Measurements from ENCODE around the gene MBLAC2. TPM values are rescaled to one million over a fixed set of nuclear protein-coding genes. Genes with fewer than 3 reads are reported as not detected.

The MBLAC2 gene
- total RNA-seq, 4 donors from 2014 or later = 2.2 to 5.6 (median 4.6) TPM

DNA sequence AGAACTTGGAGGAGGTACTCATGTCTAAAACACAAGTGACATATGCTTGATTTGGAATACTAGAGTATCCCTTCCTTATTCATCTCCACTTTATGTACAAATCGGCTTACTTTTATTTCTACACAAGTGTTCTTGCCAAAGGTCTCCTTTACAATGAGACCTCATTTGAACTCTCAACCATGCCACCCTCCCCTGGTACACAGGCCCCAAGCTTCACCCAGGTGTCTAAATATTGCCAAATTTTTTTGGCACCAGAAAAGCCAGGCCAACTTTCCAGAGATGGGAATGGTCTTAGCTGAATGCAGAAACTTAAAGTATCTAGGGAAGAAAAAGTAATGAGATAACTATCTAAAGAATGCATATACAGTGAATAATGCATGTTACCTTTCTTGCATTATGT, 35.9 kb upstream of the MBLAC2 start:
- intact Hi-C loops (cut with DNase I) = loop anchor here (5.0 kb wide), 1 partner anchor 33 kb away; no protein-coding TSS in a partner anchor
- Histone ChIP-seq H3K27ac (replicated peaks in 1 of 4) (no peak overlapping the region), H3K27me3 (no peaks in the 10 kb centered on the region), H3K4me1 (no peaks in the 10 kb centered on the region), H3K36me3 (no peaks in the 10 kb centered on the region), H3K9me3 (no peaks in the 10 kb centered on the region), H3K4me3 (no peak overlapping the region)
- 100% methylated on average over 1 of the region's 1 CpG for WGBS
- TF ChIP-seq POLR2AphosphoS5 (IDR thresholded peaks at IDR 0.05) (no peak), EP300 (IDR thresholded peaks at IDR 0.05) (no peak), POLR2A (IDR thresholded peaks at IDR 0.05; ENCODE audit: low read depth) (no peak)
- TF ChIP-seq, protein P1, sequence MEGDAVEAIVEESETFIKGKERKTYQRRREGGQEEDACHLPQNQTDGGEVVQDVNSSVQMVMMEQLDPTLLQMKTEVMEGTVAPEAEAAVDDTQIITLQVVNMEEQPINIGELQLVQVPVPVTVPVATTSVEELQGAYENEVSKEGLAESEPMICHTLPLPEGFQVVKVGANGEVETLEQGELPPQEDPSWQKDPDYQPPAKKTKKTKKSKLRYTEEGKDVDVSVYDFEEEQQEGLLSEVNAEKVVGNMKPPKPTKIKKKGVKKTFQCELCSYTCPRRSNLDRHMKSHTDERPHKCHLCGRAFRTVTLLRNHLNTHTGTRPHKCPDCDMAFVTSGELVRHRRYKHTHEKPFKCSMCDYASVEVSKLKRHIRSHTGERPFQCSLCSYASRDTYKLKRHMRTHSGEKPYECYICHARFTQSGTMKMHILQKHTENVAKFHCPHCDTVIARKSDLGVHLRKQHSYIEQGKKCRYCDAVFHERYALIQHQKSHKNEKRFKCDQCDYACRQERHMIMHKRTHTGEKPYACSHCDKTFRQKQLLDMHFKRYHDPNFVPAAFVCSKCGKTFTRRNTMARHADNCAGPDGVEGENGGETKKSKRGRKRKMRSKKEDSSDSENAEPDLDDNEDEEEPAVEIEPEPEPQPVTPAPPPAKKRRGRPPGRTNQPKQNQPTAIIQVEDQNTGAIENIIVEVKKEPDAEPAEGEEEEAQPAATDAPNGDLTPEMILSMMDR (IDR thresholded peaks at IDR 0.05) = no peak
- DNase-seq (ENCODE audit: extremely low spot score) = no peak

DNA sequence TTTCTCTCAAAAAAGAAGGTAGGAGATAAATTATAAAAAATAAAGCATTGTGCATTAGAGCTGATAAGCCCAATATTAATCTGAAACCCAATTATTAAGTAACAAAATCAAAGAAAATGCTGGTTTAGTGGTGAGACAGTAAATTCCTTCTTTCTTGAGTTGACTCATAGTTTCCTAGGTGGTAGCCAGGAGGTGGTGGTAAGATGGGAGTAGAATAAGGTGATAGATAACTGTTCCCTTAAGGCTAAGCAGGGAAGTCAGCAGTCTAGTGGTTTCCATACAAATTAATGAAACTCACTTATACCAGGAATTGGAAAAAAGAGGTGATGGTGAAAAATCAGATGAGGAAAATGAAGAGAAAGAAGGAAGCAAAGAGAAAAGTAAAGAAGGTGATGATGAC, 31.6 kb upstream of the MBLAC2 start:
- H3K9me3 ChIP-seq = no peaks in the 10 kb centered on the region
- no peaks in the 10 kb centered on the region for H3K4me1 ChIP-seq
- no peak overlapping the region for H3K27ac ChIP-seq (replicated peaks in 1 of 4)
- H3K36me3 ChIP-seq = no peaks in the 10 kb centered on the region
- H3K27me3 ChIP-seq = no peaks in the 10 kb centered on the region
- TF ChIP-seq, protein P1 (IDR thresholded peaks at IDR 0.05) = no peak
- no peak for DNase-seq (ENCODE audit: extremely low spot score)
- no peak overlapping the region for H3K4me3 ChIP-seq
- intact Hi-C loops (cut with DNase I) = no loop called here

DNA sequence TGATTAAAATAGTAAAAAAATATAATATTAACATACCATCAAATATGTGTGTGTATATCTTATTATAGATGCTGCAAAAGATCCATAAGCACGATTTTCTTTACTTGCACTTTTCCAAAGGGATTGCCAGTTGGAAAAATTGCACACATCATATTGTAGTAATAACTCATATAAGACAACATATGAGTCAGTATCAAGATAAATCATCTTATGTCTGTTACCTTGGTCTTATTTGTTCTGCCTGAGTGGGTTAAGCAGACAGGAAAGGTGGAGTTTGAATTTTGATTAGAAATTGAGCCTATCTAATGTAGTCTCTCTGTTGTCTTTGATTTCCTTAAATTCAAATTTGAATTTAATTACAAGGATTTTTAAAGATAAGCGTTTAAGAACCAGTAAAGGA, 30.2 kb upstream of the MBLAC2 start:
- Histone ChIP-seq H3K27me3 (no peaks in the 10 kb centered on the region), H3K36me3 (no peaks in the 10 kb centered on the region), H3K4me1 (no peaks in the 10 kb centered on the region), H3K27ac (replicated peaks in 1 of 4) (no peak overlapping the region), H3K4me3 (no peak overlapping the region), H3K9me3 (no peaks in the 10 kb centered on the region)
- intact Hi-C loops (cut with DNase I) = no loop called here
- DNase-seq (ENCODE audit: extremely low spot score) = no peak
- TF ChIP-seq, protein P1 (IDR thresholded peaks at IDR 0.05) = no peak
- TF ChIP-seq POLR2A (IDR thresholded peaks at IDR 0.05; ENCODE audit: low read depth) (no peak), POLR2AphosphoS5 (IDR thresholded peaks at IDR 0.05) (no peak), EP300 (IDR thresholded peaks at IDR 0.05) (no peak)
- 94% methylated on average over 2 of the region's 2 CpGs for WGBS

DNA sequence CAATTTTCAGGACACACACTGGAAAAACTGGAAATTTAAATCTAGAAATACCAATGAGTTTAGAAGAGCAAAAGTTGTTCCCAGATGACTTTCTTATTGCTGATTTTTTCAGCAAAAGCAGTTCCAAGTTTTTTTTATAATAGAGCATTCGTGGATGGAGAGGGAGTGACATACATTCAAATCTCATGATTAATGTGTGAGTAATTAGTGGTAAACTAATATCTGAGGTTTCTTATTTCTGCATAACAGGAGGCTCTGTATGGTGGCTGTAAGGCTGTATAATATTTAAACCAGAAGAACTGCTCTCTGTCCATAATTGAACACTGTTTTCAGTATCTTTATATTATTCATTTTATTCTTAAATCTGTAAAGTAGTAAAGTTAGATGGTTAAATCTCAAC, 29.0 kb upstream of the MBLAC2 start:
- DNase-seq (ENCODE audit: extremely low spot score) = no peak
- TF ChIP-seq POLR2A (IDR thresholded peaks at IDR 0.05; ENCODE audit: low read depth) (no peak), EP300 (IDR thresholded peaks at IDR 0.05) (no peak), POLR2AphosphoS5 (IDR thresholded peaks at IDR 0.05) (no peak)
- TF ChIP-seq, protein P1 (IDR thresholded peaks at IDR 0.05) = no peak
- Histone ChIP-seq H3K9me3 (no peaks in the 10 kb centered on the region), H3K36me3 (no peaks in the 10 kb centered on the region), H3K27ac (replicated peaks in 1 of 4) (no peak overlapping the region), H3K4me3 (no peak overlapping the region), H3K27me3 (no peaks in the 10 kb centered on the region), H3K4me1 (no peaks in the 10 kb centered on the region)
- 67% methylated on average over 1 of the region's 1 CpG for WGBS
- intact Hi-C loops (cut with DNase I) = no loop called here

DNA sequence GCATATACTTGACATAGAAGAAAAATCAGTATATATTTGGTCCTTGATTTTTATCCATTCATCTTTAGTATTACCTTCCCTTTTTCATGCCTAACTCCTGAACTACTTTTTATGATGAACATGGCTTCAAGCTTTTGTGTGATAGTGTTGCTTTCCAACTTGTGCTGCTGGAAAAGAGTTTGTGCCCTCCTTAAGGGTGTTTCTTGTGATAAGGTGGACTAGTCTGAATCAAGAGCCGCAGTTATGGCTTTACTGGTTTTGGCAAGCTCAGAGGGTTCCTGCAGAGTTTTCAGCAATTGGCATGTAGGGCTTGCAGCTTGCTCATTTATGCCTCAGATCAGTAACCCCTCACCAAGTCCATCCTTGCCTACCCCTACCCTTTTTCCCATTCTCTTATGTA, 20.6 kb upstream of the MBLAC2 start:
- Histone ChIP-seq H3K4me3 (no peak overlapping the region), H3K27me3 (no peaks in the 10 kb centered on the region), H3K9me3 (no peaks in the 10 kb centered on the region), H3K4me1 (no peaks in the 10 kb centered on the region), H3K36me3 (peaks cover 0 to 8% (median 0%) of the 10 kb centered on the region in 4 donors), H3K27ac (replicated peaks in 1 of 4) (no peak overlapping the region)
- TF ChIP-seq POLR2AphosphoS5 (IDR thresholded peaks at IDR 0.05) = no peak
- no peak for TF ChIP-seq EP300 (IDR thresholded peaks at IDR 0.05)
- TF ChIP-seq POLR2A (IDR thresholded peaks at IDR 0.05; ENCODE audit: low read depth) = no peak
- TF ChIP-seq, protein P1 (IDR thresholded peaks at IDR 0.05) = no peak
- no peak for DNase-seq (ENCODE audit: extremely low spot score)
- intact Hi-C loops (cut with DNase I) = no loop called here
- WGBS = 100% methylated on average over 1 of the region's 1 CpG

All from esophagus muscularis mucosa (tissue), 4 donors.